D341Med (cell line): ENCODE measurements around the gene C3orf52.
"Not testable (repeated sequence)": the region's sequence is repeated elsewhere in the genome, so short reads cannot be mapped to it uniquely, and the experiment has no call there.

ENCODE experiments used
- DNase-seq: peaks from one replicate; pipeline ENCODE4 v3.0.0; 2012; ENCODE audit warnings: low spot score

C3orf52 gene, protein sequence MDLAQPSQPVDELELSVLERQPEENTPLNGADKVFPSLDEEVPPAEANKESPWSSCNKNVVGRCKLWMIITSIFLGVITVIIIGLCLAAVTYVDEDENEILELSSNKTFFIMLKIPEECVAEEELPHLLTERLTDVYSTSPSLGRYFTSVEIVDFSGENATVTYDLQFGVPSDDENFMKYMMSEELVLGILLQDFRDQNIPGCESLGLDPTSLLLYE

DNA sequence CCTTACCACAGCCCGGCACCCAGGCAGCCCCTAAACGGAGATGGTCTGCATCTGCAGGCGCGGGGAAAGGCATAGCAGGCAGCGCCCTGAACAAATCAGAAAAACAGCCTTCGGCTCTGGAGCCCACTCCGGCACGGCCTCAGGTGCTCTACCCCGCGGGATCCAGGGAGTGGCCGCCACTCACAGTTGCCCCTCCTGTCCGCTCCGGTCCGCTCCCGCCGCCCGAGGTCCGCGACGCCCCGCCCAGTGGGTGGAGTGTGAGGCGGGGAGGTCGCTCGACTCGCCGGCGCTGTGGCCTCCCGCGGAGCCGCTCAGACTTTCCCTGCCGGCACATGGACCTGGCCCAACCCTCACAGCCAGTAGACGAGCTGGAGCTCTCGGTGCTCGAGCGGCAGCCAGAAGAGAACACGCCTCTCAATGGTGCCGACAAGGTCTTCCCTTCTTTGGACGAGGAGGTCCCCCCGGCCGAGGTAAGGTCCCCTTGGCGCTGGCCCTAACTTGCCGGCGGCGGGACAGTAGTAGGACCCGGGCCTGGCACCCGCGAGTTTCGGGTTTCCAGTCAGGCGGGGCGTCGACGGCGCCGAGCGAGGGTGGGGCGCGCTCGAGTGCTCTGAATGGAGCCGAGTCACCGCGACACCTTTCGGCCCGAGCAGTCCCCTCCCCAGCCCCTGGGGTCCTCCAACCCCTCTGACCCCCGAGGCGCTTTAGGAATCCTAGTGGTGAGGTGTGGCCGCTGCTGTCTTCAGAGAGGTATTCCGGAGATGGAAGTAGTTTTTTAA is at the start of gene C3orf52:
TSS of gene C3orf52 (plus strand) at position 314 of the 779 bp plus-strand sequence. CDS start at position 333, 19 bp downstream.
- peak; percentile 72 for DNase-seq

DNA sequence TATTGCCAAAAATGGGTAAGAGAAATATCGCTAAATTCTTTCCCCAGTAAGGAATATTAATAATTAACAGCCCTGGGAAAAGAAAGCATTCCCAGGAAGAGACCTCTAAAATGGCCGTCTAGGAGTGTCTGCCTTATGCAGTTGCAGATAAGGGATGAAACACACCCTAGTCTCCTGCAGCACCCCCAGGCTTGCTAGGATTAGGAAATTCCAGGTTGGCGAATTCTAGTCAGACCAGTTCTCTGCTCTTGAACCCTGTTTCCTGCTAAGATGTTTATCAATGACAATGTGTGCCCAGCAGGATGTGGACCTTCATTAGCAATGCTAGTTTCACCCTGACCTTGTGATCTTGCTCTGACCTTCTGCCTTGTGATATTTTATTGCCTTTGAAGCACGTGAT is 49.0 kb upstream of the C3orf52 start:
- DNase-seq, result not testable (repeated sequence)

DNA sequence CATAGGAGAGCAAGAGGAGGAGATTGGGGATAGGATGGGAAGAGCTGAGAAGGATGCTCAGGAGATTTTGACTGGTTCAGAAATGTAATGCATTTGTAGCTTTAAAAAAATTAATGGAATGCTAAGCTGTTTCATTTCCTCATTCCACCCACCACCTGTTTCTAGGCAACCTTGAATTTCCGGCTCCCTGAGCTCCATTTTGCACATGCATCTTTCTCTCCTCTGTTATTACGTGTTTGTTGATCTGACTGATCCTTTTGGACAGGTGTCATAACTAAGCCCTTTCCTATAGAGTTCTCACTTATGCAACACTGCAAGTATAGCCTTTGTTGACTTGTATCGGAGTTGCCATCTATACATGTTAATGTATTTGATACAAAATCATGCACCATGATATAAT is 47.3 kb upstream of the C3orf52 start:
- DNase-seq, result no peak

DNA sequence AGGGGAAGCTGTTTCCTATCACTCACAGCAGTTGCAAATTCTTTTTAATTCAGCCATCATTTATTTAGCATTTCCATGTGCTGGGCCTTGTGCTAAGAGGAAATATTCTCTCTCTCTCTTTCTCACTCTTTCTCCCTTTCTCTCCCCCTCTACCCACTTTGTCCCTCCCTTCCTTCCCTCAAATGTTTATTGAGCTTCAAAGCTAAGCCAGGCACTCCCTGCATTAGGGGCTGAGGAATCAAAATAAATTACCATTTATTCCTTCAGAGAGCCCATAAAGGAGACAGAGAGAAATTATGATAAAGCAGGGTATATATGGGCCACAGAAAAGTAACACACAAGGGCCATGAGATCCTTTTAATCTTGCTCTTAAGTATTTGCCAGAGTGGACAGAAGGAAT is 44.9 kb upstream of the C3orf52 start:
- DNase-seq, result no peak

DNA sequence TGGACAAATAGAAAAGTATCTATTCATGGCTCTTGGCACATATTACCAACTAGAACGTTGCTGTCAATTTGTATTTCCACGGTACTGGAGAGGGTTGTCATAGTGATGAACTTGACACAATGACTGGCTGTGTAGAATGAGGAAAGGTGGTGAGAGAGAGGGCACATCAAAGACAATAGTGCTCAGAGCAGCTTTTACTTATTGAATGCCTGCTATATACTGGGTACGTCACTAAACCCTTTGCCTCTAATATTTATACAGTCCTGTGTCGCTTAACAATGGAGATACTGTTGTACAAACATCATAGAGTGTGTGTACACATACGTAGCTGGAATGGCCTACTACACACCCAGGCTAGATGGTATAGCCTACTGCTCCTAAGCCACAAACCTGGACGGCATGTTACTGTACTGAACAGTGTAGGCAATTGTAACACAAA is 43.3 kb upstream of the C3orf52 start:
- DNase-seq, result no peak

DNA sequence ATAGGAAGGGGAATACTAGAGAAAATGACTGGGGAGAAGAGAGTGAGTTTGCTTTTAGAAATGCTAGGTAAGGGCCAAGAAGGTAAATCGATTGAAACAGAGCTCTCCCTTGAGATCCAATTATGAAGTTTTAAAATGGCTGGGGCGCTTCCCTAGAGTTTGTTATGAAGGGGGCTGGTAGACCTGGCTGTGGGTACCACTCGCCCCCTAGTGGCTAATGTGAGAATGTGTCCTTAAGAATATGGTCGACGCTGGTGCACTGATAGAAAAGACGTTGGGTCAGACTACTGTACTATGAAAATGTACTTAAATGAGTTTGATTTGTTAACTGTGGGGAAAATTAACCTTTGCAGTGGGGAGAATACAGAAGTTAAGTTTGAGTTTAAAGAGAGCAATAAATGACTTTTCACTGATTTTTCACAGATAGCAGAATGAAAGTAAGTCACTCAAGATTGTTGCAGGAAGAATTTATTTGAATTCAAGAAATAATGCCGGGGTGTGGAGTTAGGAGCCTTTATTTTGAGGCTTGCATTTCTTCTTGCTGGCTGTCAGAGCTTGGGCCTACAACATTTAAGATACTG is 42.5 kb upstream of the C3orf52 start:
- DNase-seq, result peak; percentile 80

DNA sequence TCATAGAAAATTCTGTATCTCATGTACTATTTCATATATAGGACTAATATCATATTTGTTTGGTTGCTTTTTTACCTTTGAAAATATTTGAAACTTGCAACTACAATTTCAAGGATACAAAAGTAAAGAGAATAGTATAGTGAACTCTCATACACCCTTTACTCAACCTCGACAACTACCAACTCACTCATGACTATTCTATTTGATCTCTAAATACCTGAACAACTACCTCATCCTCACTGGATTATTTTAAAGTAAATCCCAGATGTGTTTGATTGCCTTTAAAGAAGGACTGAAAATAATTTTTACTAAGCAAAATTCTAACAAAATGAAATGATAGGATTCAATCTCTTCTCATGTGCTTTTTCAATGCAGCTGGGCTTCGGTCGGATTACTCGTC is 39.6 kb upstream of the C3orf52 start:
- DNase-seq, result no peak

DNA sequence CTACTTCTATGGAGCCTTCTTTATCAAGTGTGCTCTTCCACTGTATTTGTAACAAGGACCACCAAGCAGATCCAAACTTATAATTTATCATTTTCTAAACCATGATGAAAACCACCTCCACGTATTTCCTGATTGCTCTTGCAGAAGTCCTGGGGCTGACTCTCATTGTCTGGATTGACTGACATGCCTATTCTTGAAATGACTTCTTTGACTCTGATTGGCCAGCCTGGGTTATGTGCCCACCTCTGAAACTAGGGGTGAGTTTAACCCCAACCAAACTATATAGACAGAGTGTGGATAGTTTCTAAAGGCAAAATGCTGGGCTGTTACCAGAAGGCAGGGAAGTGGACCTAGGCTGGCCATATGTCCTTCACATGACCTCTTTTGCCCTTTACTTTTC is 38.9 kb upstream of the C3orf52 start:
- no peak for DNase-seq

DNA sequence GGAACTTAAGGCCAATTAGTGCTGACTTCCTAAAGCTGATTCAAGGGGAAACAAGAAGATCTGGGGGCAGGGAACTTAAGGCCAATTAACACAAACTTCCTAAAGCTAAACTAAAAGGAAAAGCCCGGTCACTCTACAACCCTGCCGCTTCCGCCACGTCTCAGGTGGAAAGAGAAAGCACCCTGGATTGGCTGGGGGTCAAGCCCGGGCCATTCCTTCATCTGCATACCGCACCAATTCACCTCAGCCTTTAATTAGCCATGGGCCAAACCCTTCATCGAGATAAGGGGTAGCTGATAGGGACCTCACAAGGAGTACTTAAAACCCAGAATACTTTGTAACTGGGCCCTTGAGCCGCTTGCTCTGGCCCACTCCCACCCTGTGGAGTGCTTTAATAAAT is 37.3 kb upstream of the C3orf52 start:
- DNase-seq, result no peak

DNA sequence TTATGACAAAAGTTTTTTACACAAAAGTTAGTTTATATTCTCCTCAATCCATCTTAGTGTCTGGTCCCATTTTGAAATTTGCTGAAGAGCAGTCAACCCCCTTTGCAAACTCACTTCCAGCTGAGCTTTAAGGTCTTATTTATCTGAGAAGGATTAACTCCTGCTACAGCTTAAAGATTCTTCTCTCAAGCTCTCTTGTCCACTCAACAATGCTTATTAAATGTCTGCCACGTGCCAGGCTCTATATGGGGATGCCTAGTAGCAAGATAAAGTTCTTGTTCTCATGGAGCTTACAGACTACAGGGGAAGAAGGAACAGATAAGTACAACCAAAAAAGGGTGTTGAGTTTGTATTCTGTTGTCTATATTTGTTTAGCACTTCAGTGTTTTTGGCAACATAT is 33.0 kb upstream of the C3orf52 start:
- no peak for DNase-seq

DNA sequence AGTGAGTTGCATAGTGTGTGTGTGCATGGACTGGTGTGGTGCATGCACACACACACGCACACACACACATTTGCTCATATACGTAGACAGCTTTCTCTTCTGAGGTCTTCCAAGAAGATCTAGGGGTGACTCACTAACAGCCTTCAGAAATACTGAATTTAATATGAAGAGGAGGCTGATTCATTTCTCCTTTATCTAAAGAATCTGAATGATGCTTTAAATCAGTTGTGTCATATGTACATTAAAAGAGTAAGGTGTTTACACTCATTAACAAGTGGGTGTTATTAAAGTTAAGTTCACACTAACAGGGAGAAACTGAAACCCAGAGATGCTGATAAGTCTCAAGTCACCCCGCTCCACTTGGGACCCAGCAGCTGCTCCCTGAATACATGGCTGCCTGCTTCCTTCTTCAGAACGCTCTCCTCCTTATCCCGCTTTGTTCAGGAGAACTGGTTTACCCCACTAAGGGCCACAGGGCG is 29.7 kb upstream of the C3orf52 start:
- no peak for DNase-seq

DNA sequence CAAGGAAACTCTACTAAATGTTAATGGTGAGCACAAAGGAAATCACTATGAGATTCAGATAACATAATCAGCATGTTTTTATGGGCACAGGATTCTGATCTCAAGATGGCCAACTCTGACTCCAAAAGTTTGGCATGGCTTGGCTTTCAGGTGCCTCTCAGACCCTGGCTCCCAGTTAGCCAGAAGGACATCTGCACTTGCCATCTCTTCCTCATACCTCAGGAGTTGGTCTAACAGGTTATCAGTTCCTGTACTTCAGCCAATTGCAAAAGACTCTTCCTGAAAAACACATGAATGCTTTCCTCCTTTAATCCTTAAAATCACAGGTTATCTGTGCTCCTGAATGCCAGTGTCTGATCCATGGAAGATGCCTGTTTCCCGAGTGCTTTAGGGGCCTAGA is 26.7 kb upstream of the C3orf52 start:
- no peak for DNase-seq

DNA sequence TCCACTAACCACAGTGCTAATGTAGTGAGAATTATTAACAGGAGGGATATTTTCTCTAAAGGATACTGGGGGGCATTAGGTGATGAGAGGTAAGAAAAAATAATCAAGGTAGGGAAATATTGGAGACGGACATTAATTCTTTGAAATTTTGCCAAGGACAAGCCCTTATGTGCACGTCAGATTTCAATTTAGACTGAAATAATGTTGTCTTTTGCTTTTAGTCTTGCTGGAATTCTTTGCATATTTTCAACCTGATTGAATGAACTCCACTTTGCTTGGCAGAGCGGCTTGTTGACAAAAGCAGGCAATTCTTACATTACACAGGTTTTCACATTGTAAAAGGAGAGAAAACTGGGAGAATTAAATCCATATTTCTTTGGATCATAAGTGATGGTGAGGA is 25.0 kb upstream of the C3orf52 start:
- DNase-seq, result no peak

DNA sequence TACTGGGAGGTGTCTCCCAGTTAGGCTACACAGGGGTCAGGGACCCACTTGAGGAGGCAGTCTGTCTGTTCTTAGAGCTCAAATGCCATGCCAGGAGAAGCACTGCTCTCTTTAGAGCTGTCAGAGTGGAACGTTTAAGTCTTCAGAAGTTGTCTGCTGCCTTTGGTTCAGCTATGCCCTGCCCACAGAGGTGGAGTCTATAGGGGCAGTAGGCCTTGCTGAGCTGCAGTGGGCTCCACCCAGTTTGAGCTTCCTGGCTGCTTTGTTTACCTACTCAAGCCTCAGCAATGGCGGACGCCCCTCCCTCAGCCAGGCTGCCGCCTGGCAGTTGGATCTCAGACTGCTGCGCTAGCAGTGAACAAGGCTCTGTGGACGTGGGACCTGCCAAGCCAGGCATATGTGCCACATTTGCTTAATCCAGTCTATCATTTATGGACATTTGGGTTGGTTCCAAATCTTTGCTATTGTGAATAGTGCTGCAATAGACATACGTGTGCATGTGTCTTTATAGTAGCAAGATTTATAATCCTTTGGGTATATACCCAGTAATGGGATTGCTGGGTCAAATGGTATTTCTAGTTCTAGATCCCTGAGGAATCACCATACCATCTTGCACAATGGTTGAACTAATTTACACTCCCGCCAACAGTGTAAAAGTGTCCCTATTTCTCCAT is 13.7 kb upstream of the C3orf52 start:
- not testable (repeated sequence) for DNase-seq

DNA sequence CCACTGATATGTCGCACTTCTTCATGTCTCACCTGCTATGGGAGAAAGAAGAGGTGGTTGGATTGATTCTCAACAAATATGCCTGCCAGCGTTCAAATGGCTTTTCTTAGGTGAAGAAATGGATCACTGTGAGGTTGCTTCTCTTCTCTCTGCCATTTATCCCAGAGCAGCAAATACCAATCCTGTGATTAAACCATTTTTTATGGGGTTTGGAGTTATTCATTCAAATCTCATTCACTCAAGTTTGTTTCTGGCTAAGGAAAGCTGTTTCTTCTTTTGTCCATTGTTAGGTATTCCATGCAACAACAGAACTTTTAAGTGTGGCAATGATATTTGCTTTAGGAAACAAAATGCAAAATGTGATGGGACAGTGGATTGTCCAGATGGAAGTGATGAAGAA is 12.2 kb upstream of the C3orf52 start:
- no peak for DNase-seq

DNA sequence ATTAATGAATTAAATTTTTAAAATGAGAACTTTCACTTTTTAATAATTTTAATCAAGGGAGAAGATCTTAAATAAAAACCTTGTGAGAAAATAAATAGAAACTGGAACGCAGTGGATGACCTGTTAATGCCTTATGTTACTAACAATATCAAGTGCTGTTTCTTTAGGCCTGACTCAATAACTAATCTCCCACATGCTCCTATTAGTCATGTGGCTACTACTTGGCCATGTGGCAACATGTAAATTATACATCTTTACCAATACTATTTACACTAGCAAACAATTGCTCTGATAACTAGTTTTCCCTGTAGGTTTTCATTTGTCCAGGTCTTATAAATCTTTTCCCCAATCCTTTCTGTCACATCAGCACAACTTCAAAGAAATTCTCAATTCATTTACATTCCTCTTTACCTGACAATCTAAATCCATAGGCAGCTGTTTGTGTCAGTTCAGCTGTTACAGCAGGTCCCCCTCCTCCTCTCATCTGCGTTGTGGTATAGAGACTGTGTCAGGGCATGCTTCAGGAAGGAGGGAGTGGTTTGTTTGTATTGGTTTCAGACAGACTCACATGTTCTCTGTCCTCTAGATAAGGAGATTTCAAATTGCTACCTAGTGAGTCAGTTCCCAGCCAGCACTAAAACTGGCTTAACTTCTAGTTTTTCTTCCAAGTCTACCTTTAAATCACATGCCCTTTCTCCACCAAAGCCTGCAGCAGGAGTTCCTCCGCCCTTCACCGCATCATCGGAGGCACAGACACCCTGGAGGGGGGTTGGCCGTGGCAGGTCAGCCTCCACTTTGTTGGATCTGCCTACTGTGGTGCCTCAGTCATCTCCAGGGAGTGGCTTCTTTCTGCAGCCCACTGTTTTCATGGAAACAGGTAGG is 11.3 kb upstream of the C3orf52 start:
- no peak for DNase-seq

DNA sequence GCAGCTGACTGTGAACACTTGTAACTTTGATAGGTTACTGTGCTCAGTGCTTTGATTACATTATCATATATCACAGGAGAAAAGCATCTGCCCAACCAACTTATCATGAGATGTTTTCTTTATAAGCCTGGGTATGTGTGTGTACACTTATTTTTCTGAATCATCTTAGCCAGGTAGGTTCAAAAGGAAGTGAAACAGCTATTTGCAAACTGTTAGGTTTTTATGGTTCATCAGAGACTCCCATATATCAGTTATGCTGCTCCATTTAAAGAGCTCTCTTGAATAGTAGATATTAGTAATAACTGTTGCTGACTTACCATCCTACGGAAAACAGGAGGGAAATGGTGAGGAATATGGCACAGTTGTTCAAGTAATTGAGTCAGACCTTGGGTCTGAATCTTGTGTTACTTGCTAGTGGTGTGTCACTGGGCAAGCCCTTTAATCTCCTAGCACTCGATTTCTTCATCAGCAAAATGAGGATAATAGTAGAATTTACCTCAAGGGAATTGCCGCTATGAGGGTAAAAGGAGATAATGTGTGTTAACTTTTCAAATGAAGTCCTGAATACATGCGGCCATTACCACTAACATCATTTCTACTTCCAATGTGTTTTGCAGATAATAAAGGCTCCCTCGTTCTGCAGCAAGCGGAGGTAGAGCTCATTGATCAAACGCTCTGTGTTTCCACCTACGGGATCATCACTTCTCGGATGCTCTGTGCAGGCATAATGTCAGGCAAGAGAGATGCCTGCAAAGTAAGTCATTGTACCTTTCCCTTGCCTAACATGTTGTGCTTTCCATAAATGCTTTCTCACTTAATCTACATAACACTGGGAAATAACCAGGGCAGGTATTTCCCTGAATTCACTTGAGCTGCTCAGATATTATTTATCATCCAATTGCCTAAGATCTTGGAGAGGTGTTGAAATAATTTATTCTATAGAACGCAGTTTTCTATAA is 7.8 kb upstream of the C3orf52 start:
- no peak for DNase-seq

DNA sequence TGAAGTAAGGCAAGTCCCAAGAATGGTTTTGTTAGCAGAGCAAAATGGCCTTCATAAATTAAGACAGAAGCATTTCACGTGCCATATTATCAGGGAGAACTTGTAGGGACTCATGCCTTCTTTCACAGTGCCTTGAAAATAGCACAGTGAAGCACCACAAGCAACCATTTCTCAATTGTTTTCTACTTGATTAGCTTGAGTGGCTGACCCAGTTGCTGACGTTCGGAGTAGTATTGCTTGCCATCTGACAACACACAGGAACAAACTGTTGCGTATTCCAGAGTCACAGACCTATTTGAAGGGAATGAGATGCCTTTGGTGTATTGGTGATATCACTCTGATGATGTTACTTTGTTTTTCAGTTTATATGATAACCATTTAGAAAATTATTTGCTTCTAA is 3.0 kb upstream of the C3orf52 start:
- no peak for DNase-seq

DNA sequence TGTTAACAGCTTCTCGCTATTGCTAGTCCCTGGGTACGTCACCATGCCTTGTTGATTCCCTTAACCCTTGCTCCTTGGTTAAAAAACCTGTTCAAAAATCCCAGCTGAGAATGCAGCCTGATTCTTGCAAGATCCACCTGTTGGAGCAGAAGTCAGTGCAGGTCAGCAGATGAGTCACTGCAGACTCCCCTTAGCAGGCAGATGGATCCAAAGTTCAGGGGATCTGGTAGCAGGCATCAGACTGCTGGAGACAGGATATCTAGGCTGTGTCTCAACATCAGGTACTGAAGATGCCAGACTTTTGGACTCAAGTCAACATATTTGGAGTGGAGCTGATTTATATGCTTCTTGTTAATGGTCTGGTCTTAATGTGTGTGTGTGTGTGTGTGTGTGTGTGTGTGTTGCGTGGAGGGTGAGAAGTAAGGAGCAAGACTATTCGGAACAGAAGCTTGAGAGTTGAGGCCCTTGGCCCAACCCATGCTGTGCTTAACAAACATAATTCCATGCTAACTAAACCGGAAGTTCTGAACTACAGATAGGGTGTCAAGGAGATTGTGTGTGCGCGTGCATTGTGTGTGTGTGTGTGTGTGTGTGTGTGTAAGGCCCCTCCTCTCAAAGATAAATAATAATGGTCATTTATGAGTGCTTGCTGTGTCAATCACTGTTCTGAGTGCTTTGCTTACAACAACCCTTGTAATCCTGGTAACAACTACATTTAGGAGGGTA is 1.0 kb upstream of the C3orf52 start:
- no peak for DNase-seq

DNA sequence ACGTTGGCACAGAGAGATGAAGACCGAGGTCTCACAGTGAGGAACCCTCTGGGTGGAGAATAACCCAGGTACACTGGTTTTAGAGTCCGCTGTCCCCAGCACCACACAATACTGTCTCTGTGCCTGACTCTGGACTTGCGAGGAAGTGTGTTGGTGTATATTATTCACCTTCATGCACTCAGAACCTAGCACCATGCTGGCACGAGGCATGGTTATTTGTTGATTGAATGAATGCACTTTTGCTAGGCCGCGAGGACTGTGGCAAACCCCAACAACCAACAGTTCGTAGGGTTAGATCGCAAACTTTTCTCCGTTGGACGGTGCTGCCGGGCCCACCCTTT is 484 bp upstream of the C3orf52 start:
- DNase-seq, result no peak
